Posterior vena cava (tissue), 2 donors: ENCODE results near the gene GAMT. TPM values are rescaled to one million over a fixed set of nuclear protein-coding genes. Genes with fewer than 3 reads are reported as not detected.

Experiments
- DNase-seq: peaks from one replicate; pipeline ENCODE4 v3.0.0-alpha.2; 2020; ENCODE audit warnings: low spot score
- intact Hi-C, 2 donors: fragments of 100-400 bp; cut with DNase I; formaldehyde crosslinking; loops; one replicate each; pipeline versions ENCODE4 v1.14.1 to v1.14.2; 2022 to 2023
- total RNA-seq, 2 donors: library from RNA; stranded (reverse); fragmentation: NEBNext Ultra II Directional; extraction: Animal tissue kit (Norgen Biotek cat#: 25700); gene quantifications; one replicate each; pipeline ENCODE4 v1.2.1, GENCODE V29; 2021
- donor health status: DM: yes; HTN: yes; CAD: no.
- donor health status: DM: yes; HTN: yes; CAD: no.

Gene GAMT
- total RNA-seq, 2 donors from 2014 or later, result 8.7 to 12.8 TPM

GRCh38 chr19:1377965-1378785 is 23.2 kb downstream of the GAMT start:
- intact Hi-C loops, result no loop called here
- DNase-seq, result no peak

- DNase-seq, result no peak
- intact Hi-C loops, result no loop called here
Measured at GRCh38 chr19:1377176-1377964, 24.0 kb downstream of the GAMT start.

- intact Hi-C loops, result no loop called here
- DNase-seq, result no peak
Measured at GRCh38 chr19:1376415-1376805, 24.9 kb downstream of the GAMT start.

- no peak for DNase-seq
- intact Hi-C loops, result no loop called here
Measured at GRCh38 chr19:1374250-1374577, 27.1 kb downstream of the GAMT start.

- no peak for DNase-seq
- intact Hi-C loops, result no loop called here
Measured at GRCh38 chr19:1373534-1374249, 27.6 kb downstream of the GAMT start.

- intact Hi-C loops, result no loop called here
Measured at GRCh38 chr19:1373042-1373533, 28.3 kb downstream of the GAMT start.

GRCh38 chr19:1370579-1371361 is 30.6 kb downstream of the GAMT start:
- no peak for DNase-seq
- intact Hi-C loops, result no loop called here

More at GRCh38 chr19:1373042-1373533, 28.3 kb downstream of the GAMT start:
- no peak for DNase-seq

- no peak for DNase-seq
- intact Hi-C loops, result no loop called here
Measured at GRCh38 chr19:1369214-1369805, 32.0 kb downstream of the GAMT start.

- intact Hi-C loops, result no loop called here
- no peak for DNase-seq
Measured at GRCh38 chr19:1366899-1367870, 34.2 kb downstream of the GAMT start.

GRCh38 chr19:1366296-1366695 is 35.0 kb downstream of the GAMT start:
- intact Hi-C loops, result no loop called here
- DNase-seq, result no peak

GRCh38 chr19:1365319-1366269 is 35.7 kb downstream of the GAMT start:
- no peak for DNase-seq
- intact Hi-C loops, result no loop called here

GRCh38 chr19:1364070-1364704 is 37.2 kb downstream of the GAMT start:
- no peak for DNase-seq
- intact Hi-C loops, result no loop called here

- DNase-seq, result no peak
- intact Hi-C loops, result no loop called here
Measured at GRCh38 chr19:1363599-1363998, 37.7 kb downstream of the GAMT start.

GRCh38 chr19:1362387-1363257 is 38.7 kb downstream of the GAMT start:
- intact Hi-C loops, result no loop called here
- DNase-seq, result no peak
